ENCODE results near the gene HNRNPDL. TPM values are rescaled to one million over a fixed set of nuclear protein-coding genes. Genes with fewer than 3 reads are reported as not detected.

HNRNPDL gene
- total RNA-seq: 60.1 and 68.1 TPM in 2 replicates

GRCh38 chr4:82430193-82430963 lies at the start of gene HNRNPDL, which contains the start of gene ENOPH1:
Gene HNRNPDL, minus strand, starts transcription at chr4:82430462. Its CDS starts 772 bp downstream, at chr4:82429690.
Gene ENOPH1, plus strand, starts transcription at chr4:82430590. Its CDS starts 240 bp downstream, at chr4:82430830.

GRCh38 chr4:82373816-82374625 lies 56.2 kb downstream of the HNRNPDL start, which contains the start of gene HNRNPD:
Gene HNRNPD, minus strand, starts transcription at chr4:82373991. Its CDS starts 313 bp downstream, at chr4:82373678.

Other genes with a start within 250 kb of the HNRNPDL start
- gene HNRNPD, start 56.5 kb downstream of the HNRNPDL start, total RNA-seq: 32.8 and 47.0 TPM in 2 replicates
- 24.2 and 24.3 TPM in 2 replicates for gene ENOPH1, start 128 bp upstream of the HNRNPDL start, total RNA-seq
- gene TMEM150C, start 131.5 kb upstream of the HNRNPDL start, total RNA-seq: 3.2 and 4.2 TPM in 2 replicates

Data from cardiac ventricle fibroblast (primary cell).